ENCODE measurements around the gene DGCR2.

Gene DGCR2

GRCh38 chr22:19128009-19128401 lies 5.8 kb upstream of the DGCR2 start:
- Histone ChIP-seq H3K4me3 (ENCODE audit: low read length) (no peak overlapping the region), H3K9me3 (replicated peaks; ENCODE audit: insufficient read depth, low read length) (no peaks in the 10 kb centered on the region), H3K79me2 (ENCODE audit: low read length) (no peaks in the 10 kb centered on the region), H3K9ac (ENCODE audit: low read length) (no peak overlapping the region), H3K4me2 (ENCODE audit: low read depth, low read length) (no peak overlapping the region), H3K27ac (ENCODE audit: low read length) (no peak overlapping the region), H3K27me3 (replicated peaks; ENCODE audit: insufficient read depth, low read length) (peaks cover 9% of the 10 kb centered on the region; the same call in 1 of the 2 replicates), H2AFZ (ENCODE audit: low read length) (no peak overlapping the region), H3K36me3 (replicated peaks; ENCODE audit: insufficient read depth, low read length) (no peaks in the 10 kb centered on the region), H4K20me1 (ENCODE audit: insufficient read depth, low read length) (no peaks in the 10 kb centered on the region), H3F3A (ENCODE audit: insufficient read depth, low read length) (no peaks in the 10 kb centered on the region), H3K9me2 (replicated peaks; ENCODE audit: insufficient read depth, low read length) (no peaks in the 10 kb centered on the region), H3K4me1 (ENCODE audit: low read length) (peaks cover under 1% of the 10 kb centered on the region; the same call in 1 of the 2 replicates)
- DNase-seq, result no peak
- TF ChIP-seq EZH2 (optimal IDR thresholded peaks at IDR 0.05; ENCODE audit: low read depth, low read length), result no peak
- TF ChIP-seq EZH2phosphoT487 (IDR thresholded peaks at IDR 0.05; ENCODE audit: low read length), result no peak
- no peak for TF ChIP-seq CTCF (IDR thresholded peaks at IDR 0.05; ENCODE audit: low read length)

DNA sequence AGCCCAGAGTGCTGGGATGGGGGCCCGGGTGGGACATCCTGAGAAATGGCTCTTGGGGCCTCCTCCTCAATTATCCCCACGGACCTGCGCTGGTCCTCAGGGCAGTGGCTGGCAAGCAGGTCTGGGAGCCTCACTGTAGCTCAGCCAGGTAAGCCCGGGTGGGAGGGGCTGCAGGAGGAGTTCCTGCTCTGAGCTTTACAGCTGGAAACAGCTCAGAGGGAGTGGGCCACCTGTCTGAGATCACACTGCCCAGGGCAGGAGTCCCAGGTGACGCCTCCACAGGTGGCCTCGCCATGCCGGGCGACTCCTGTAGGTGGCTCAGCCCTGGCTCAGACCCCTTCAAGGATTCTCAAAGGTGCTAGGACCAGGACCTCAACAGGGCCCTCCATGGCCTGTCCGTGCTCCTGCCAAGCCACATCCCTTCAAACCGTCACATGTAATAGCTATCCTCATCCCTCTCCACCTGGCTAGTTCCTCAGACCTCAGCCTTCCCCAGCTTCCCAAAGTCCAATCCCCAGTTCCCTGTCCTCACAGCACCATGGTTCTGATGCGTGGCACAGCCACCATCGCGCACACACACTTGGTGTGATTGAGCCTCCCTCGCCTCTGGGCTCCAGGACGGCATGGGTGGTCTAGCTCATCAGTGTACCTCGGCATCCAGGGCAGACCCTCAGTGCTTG lies 5.3 kb upstream of the DGCR2 start:
- H3K4me2 ChIP-seq (ENCODE audit: low read depth, low read length), result no peak overlapping the region
- peaks cover 9% of the 10 kb centered on the region; the same call in 1 of the 2 replicates for H3K27me3 ChIP-seq (replicated peaks; ENCODE audit: insufficient read depth, low read length)
- H3K9ac ChIP-seq (ENCODE audit: low read length), result no peak overlapping the region

GRCh38 chr22:19126309-19127273 lies 4.4 kb upstream of the DGCR2 start:
- no peaks in the 10 kb centered on the region for H3K9me3 ChIP-seq (replicated peaks; ENCODE audit: insufficient read depth, low read length)
- no peaks in the 10 kb centered on the region for H4K20me1 ChIP-seq (ENCODE audit: insufficient read depth, low read length)
- H3K4me2 ChIP-seq (ENCODE audit: low read depth, low read length), result no peak overlapping the region
- no peak overlapping the region for H3K9ac ChIP-seq (ENCODE audit: low read length)
- H3K36me3 ChIP-seq (replicated peaks; ENCODE audit: insufficient read depth, low read length), result no peaks in the 10 kb centered on the region
- no peaks in the 10 kb centered on the region for H3F3A ChIP-seq (ENCODE audit: insufficient read depth, low read length)
- H3K79me2 ChIP-seq (ENCODE audit: low read length), result peaks cover 6% of the 10 kb centered on the region
- TF ChIP-seq EZH2phosphoT487 (IDR thresholded peaks at IDR 0.05; ENCODE audit: low read length) (no peak), CTCF (IDR thresholded peaks at IDR 0.05; ENCODE audit: low read length) (no peak), EZH2 (optimal IDR thresholded peaks at IDR 0.05; ENCODE audit: low read depth, low read length) (no peak)
- no peaks in the 10 kb centered on the region for H3K9me2 ChIP-seq (replicated peaks; ENCODE audit: insufficient read depth, low read length)
- no peak overlapping the region for H3K4me3 ChIP-seq (ENCODE audit: low read length)
- DNase-seq, result no peak
- peaks cover 3% of the 10 kb centered on the region; the same call in 1 of the 2 replicates for H3K4me1 ChIP-seq (ENCODE audit: low read length)
- H3K27ac ChIP-seq (ENCODE audit: low read length), result no peak overlapping the region
- H2AFZ ChIP-seq (ENCODE audit: low read length), result no peak overlapping the region
- H3K27me3 ChIP-seq (replicated peaks; ENCODE audit: insufficient read depth, low read length), result peaks cover 9% of the 10 kb centered on the region; the same call in 1 of the 2 replicates

More for the DNA sequence above, 5.3 kb upstream of the DGCR2 start:
- DNase-seq, result no peak
- Histone ChIP-seq H3K4me1 (ENCODE audit: low read length) (peaks cover 3% of the 10 kb centered on the region; the same call in 1 of the 2 replicates), H3F3A (ENCODE audit: insufficient read depth, low read length) (no peaks in the 10 kb centered on the region), H4K20me1 (ENCODE audit: insufficient read depth, low read length) (no peaks in the 10 kb centered on the region), H2AFZ (ENCODE audit: low read length) (no peak overlapping the region), H3K9me2 (replicated peaks; ENCODE audit: insufficient read depth, low read length) (no peaks in the 10 kb centered on the region), H3K36me3 (replicated peaks; ENCODE audit: insufficient read depth, low read length) (no peaks in the 10 kb centered on the region), H3K9me3 (replicated peaks; ENCODE audit: insufficient read depth, low read length) (no peaks in the 10 kb centered on the region), H3K27ac (ENCODE audit: low read length) (no peak overlapping the region), H3K4me3 (ENCODE audit: low read length) (no peak overlapping the region), H3K79me2 (ENCODE audit: low read length) (no peaks in the 10 kb centered on the region)
- TF ChIP-seq EZH2 (optimal IDR thresholded peaks at IDR 0.05; ENCODE audit: low read depth, low read length) (no peak), CTCF (IDR thresholded peaks at IDR 0.05; ENCODE audit: low read length) (no peak), EZH2phosphoT487 (IDR thresholded peaks at IDR 0.05; ENCODE audit: low read length) (no peak)
